ENCODE results near the gene CAST. TPM values are rescaled to one million over a fixed set of nuclear protein-coding genes. Genes with fewer than 3 reads are reported as not detected.
A peak's percentile ranks its signal among the peaks of the same experiment; 100 is the strongest.

Gene CAST
- total and polyA plus RNA-seq, 12 donors: 54.3 to 329 (median 172) TPM

- H3K4me1 ChIP-seq (replicated peaks in 1 of 2): peaks cover under 1 to 5% of the 10 kb centered on the region in 2 donors
- intact Hi-C loops (cut with DNase I): no loop called here
- H3K27me3 ChIP-seq: no peaks in the 10 kb centered on the region
- no peaks in the 10 kb centered on the region for H3K36me3 ChIP-seq (replicated peaks in 1 of 2)
- no peak overlapping the region for H3K4me3 ChIP-seq
- H3K9me3 ChIP-seq (replicated peaks in 1 of 3): no peaks in the 10 kb centered on the region
- no peak for DNase-seq
- H3K27ac ChIP-seq: no peak overlapping the region
- TF ChIP-seq CTCF (IDR thresholded peaks at IDR 0.05) (no peak), POLR2A (IDR thresholded peaks at IDR 0.05) (no peak)
- WGBS, 4 donors: 73 to 85% (median 83%) methylated on average over 1 of the region's 1 CpG
These were observed 3.9 kb upstream of the CAST start for GRCh38 chr5:96658272-96658671.

GRCh38 chr5:96659170-96659569 is 3.0 kb upstream of the CAST start:
- Histone ChIP-seq H3K27me3 (no peaks in the 10 kb centered on the region), H3K36me3 (replicated peaks in 1 of 2) (no peaks in the 10 kb centered on the region), H3K9me3 (replicated peaks in 1 of 3) (no peaks in the 10 kb centered on the region), H3K4me3 (no peak overlapping the region), H3K27ac (no peak overlapping the region), H3K4me1 (replicated peaks in 1 of 2) (peaks cover 8 to 14% of the 10 kb centered on the region in 2 donors)
- 89 to 95% (median 92%) methylated on average over 4 of the region's 4 CpGs for WGBS, 4 donors
- DNase-seq: no peak
- intact Hi-C loops (cut with DNase I): no loop called here
- no peak for TF ChIP-seq CTCF (IDR thresholded peaks at IDR 0.05)
- no peak for TF ChIP-seq POLR2A (IDR thresholded peaks at IDR 0.05)

- 6 to 24% (median 12%) methylated on average over 21 to 23 of the region's 23 CpGs for WGBS, 4 donors
- no peak for TF ChIP-seq POLR2A (IDR thresholded peaks at IDR 0.05)
- no peak for TF ChIP-seq CTCF (IDR thresholded peaks at IDR 0.05)
- DNase-seq: peak in 6 of 7 donors; percentile 22 to 55 (median 28)
These were observed 963 bp upstream of the CAST start for GRCh38 chr5:96660971-96661854.

GRCh38 chr5:96662725-96663518 is 746 bp downstream of the CAST start:
- Histone ChIP-seq H3K4me3 (peak overlapping the region; percentile 39 to 96 (median 90)), H3K4me1 (replicated peaks in 1 of 2) (peaks cover 8 to 17% of the 10 kb centered on the region in 2 donors), H3K27me3 (no peaks in the 10 kb centered on the region), H3K9me3 (replicated peaks in 1 of 3) (no peaks in the 10 kb centered on the region), H3K36me3 (replicated peaks in 1 of 2) (no peaks in the 10 kb centered on the region), H3K27ac (peak overlapping the region; percentile 96 to 99 (median 96))
- intact Hi-C loops (cut with DNase I): no loop called here
- DNase-seq: peak; percentile 93 to 96 (median 94)
- WGBS, 4 donors: 0 to 1% (median 0%) methylated on average over 14 to 60 of the region's 60 CpGs
- TF ChIP-seq CTCF (IDR thresholded peaks at IDR 0.05): peak in 1 of 6 experiments; percentile 21
- peak; percentile 25 to 76 for TF ChIP-seq POLR2A (IDR thresholded peaks at IDR 0.05)

More at GRCh38 chr5:96660971-96661854, 963 bp upstream of the CAST start:
- Histone ChIP-seq H3K27ac (peak overlapping the region; percentile 96 to 99 (median 96)), H3K4me3 (peak overlapping the region in 3 of 4 donors; percentile 28 to 96 (median 86)), H3K9me3 (replicated peaks in 1 of 3) (no peaks in the 10 kb centered on the region), H3K4me1 (replicated peaks in 1 of 2) (peaks cover 8 to 21% of the 10 kb centered on the region in 2 donors), H3K27me3 (no peaks in the 10 kb centered on the region), H3K36me3 (replicated peaks in 1 of 2) (no peaks in the 10 kb centered on the region)
- intact Hi-C loops (cut with DNase I): no loop called here

All from adrenal gland (tissue), 12 donors.